Measurements from ENCODE around the gene RGS9.

Gene RGS9

GRCh38 chr17:65228287-65228686, 91.1 kb downstream of the RGS9 start:
- no peak overlapping the region for H3K4me3 ChIP-seq (ENCODE audit: low read depth, low read length)
- no peak for TF ChIP-seq CTCF (IDR thresholded peaks at IDR 0.05; ENCODE audit: low read depth, low read length, missing control alignments)
- in situ Hi-C loops (cut with HindIII; ENCODE audit: low sequenced_read_pairs), result no loop called here
- DNase-seq (ENCODE audit: low read depth), result no peak

DNA sequence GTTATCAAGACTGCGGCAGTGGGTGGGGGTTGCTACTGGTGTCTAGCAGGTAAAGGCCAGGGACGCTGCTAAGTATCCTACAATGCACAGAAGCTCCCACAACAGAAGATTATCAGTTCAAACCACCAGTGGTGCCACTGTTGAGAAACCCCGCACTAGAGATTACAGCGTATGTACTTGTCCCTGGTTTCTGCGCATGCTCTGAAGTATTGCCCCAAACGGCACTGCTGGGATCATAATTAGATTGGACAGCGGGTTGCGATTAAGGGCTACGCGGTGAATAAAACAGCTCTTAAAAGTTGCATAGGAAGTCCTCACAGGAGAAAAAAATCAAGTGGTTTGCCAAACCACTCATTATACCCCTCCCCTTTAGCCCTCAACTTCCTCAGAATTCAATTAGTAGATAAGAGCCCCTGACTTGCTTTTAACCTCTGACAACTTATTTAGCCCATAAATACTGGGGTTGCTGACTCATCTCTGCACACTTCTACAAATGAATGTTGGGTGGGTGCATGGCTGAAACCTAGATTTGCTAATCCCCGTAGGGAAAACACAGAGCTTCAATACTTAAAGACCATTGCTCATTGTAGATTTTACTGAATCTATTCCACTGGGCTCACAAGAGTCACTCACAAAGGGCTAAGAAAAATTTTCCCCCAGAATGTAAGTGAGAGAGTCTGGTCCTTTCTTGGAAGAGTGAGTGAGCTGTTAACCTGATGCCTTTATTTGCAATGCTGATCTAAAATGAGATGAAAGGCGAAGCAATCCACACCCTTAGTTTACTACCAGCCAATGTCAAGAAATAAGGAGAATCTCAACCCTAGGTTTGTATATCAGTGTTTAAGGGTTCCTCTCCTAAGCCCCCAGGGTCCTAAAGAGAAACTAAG, 91.8 kb downstream of the RGS9 start:
- no peak for DNase-seq (ENCODE audit: low read depth)
- no peak for TF ChIP-seq CTCF (IDR thresholded peaks at IDR 0.05; ENCODE audit: low read depth, low read length, missing control alignments)
- no peak overlapping the region for H3K4me3 ChIP-seq (ENCODE audit: low read depth, low read length)

GRCh38 chr17:65229621-65229995, 92.4 kb downstream of the RGS9 start:
- no peak for TF ChIP-seq CTCF (IDR thresholded peaks at IDR 0.05; ENCODE audit: low read depth, low read length, missing control alignments)
- no peak overlapping the region for H3K4me3 ChIP-seq (ENCODE audit: low read depth, low read length)
- in situ Hi-C loops (cut with HindIII; ENCODE audit: low sequenced_read_pairs), result no loop called here
- no peak for DNase-seq (ENCODE audit: low read depth)

More for the DNA sequence above, 91.8 kb downstream of the RGS9 start:
- in situ Hi-C loops (cut with HindIII; ENCODE audit: low sequenced_read_pairs), result no loop called here

DNA sequence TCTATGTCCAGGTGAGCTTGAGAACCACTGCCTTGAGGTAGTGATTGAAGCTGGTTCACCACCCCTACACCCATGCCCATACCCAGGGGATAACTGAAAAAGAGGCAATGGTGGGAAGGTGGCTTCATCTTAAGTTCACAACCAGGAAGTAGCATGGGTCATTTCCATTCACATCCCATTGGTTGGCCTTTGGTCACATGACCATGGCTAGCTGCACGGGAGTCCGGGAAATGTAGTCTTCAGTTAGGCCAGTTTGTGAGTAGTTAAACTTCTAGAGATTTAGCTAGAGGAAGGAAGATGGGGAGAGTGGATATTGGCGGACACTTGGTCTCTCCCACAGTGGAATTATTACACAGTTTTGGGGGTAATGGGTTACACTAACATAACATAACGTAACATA, 92.9 kb downstream of the RGS9 start:
- no peak for DNase-seq (ENCODE audit: low read depth)
- no peak for TF ChIP-seq CTCF (IDR thresholded peaks at IDR 0.05; ENCODE audit: low read depth, low read length, missing control alignments)
- no peak overlapping the region for H3K4me3 ChIP-seq (ENCODE audit: low read depth, low read length)
- in situ Hi-C loops (cut with HindIII; ENCODE audit: low sequenced_read_pairs), result no loop called here

DNA sequence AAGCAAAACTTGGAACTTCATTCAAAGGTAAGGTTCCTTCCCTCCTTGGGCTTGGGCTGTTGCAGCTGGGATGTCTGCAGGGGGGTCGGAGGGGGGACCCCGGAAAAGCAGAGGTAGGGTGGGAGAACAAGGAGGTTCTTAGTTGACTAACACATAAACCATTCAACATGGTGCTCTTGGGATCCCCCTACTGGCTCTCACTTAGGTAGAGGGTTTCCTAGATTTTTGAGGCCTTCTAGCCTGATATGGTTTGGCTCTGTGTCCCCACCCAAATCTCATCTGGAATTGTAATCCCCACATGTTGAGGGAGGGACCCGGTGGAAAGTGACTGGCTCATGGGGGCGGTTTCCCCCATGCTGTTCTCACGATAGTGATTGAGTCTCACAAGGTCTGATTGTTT, 93.9 kb downstream of the RGS9 start:
- no peak for DNase-seq (ENCODE audit: low read depth)
- no peak overlapping the region for H3K4me3 ChIP-seq (ENCODE audit: low read depth, low read length)
- in situ Hi-C loops (cut with HindIII; ENCODE audit: low sequenced_read_pairs), result no loop called here

DNA sequence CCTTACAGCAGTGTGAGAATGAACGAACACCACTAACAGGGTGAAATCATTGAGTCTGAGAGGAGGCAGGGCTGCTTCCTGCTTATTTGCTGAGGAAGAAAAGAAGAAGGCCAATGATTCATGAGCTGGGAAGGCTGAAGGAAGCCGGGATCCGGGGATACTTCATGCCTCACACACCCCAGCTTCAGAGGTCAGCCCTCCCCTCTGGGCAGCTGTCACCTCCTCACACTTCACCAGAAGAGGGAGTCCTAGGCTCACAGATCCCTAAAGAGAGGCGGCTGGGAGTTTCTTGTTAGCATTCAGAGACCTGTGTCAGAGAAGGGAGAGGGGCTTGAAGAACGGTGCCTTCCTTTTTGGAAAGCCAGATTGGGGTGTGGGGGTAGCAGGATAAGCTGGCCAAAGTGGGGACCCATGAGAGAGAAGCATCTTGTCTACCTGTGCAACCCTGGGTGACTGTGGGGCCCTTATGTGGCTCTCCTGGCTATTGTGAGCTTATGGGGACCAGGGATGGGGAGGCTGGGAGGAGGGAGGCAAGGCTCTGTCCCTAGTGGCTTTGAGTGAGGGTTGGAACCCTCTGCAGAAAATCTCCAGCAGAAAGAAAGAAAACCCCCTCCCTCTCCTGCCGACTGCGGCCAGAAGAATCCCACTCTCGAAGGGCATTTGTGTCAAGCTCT, 94.6 kb downstream of the RGS9 start:
- DNase-seq (ENCODE audit: low read depth), result peak; percentile 62
- in situ Hi-C loops (cut with HindIII; ENCODE audit: low sequenced_read_pairs), result no loop called here
- H3K4me3 ChIP-seq (ENCODE audit: low read depth, low read length), result no peak overlapping the region
- peak; percentile 88 for TF ChIP-seq CTCF (IDR thresholded peaks at IDR 0.05; ENCODE audit: low read depth, low read length, missing control alignments)

More for the DNA sequence above, 93.9 kb downstream of the RGS9 start:
- peak; percentile 37 for TF ChIP-seq CTCF (IDR thresholded peaks at IDR 0.05; ENCODE audit: low read depth, low read length, missing control alignments)
